Cerebellar nuclear complex (tissue), 1 donor: ENCODE results near the gene PLEKHN1.
"Not testable (repeated sequence)": the region's sequence is repeated elsewhere in the genome, so short reads cannot be mapped to it uniquely, and the experiment has no call there.

ENCODE experiments used
- DNase-seq, 2 experiments: peaks; one replicate each; lab custom pipeline; 2025; lab: John Stamatoyannopoulos, UW

PLEKHN1 gene

GRCh38 chr1:943545-944340, 22.5 kb upstream of the PLEKHN1 start:
- no peak for DNase-seq

- no peak for DNase-seq
These were observed 21.6 kb upstream of the PLEKHN1 start for GRCh38 chr1:944341-945325.

- no peak for DNase-seq
These were observed 20.4 kb upstream of the PLEKHN1 start for GRCh38 chr1:945688-946556.

- DNase-seq, result not testable (repeated sequence)
These were observed 19.5 kb upstream of the PLEKHN1 start for GRCh38 chr1:946811-947210.

GRCh38 chr1:947958-948357, 18.3 kb upstream of the PLEKHN1 start:
- no peak for DNase-seq

GRCh38 chr1:950268-950667, 16.0 kb upstream of the PLEKHN1 start:
- no peak for DNase-seq

GRCh38 chr1:950881-951280, 15.4 kb upstream of the PLEKHN1 start:
- DNase-seq, result no peak

- DNase-seq, result no peak
These were observed 14.9 kb upstream of the PLEKHN1 start for GRCh38 chr1:951364-951763.

- no peak for DNase-seq
These were observed 14.1 kb upstream of the PLEKHN1 start for GRCh38 chr1:952201-952600.

- no peak for DNase-seq
These were observed 13.7 kb upstream of the PLEKHN1 start for GRCh38 chr1:952603-953002.

GRCh38 chr1:953524-954320, 12.6 kb upstream of the PLEKHN1 start:
- no peak for DNase-seq

GRCh38 chr1:954927-955326, 11.4 kb upstream of the PLEKHN1 start:
- DNase-seq, result no peak

GRCh38 chr1:955474-955873, 10.8 kb upstream of the PLEKHN1 start:
- no peak for DNase-seq

- no peak for DNase-seq
These were observed 9.6 kb upstream of the PLEKHN1 start for GRCh38 chr1:956636-957035.

- peak; percentile 18 to 66 for DNase-seq
These were observed 7.2 kb upstream of the PLEKHN1 start, which contains the start of gene NOC2L for GRCh38 chr1:958823-959730. TSS of gene NOC2L (minus strand) at chr1:959256. CDS start at chr1:959240, 16 bp downstream.

GRCh38 chr1:959731-960362, 6.4 kb upstream of the PLEKHN1 start:
- no peak for DNase-seq

GRCh38 chr1:960363-961131, 5.7 kb upstream of the PLEKHN1 start, which contains the start of gene KLHL17:
TSS of gene KLHL17 (plus strand) at chr1:960584. CDS start at chr1:960694, 110 bp downstream.
- peak in 1 of 2 experiments; percentile 3 for DNase-seq

GRCh38 chr1:961132-961669, 5.1 kb upstream of the PLEKHN1 start:
- DNase-seq, result no peak
